Loucy (cell line): ENCODE measurements around the gene DUSP9.
"Not testable (repeated sequence)": the region's sequence is repeated elsewhere in the genome, so short reads cannot be mapped to it uniquely, and the experiment has no call there.

Experiments used
- H2AFZ ChIP-seq: fragments of 200-600 bp; sonication (generic); 2 replicates; pipeline ENCODE4 v1.6.0; 2016; ENCODE audit warnings: antibody characterized with exemption, mild to moderate bottlenecking, low read length, moderate library complexity
- H3F3A ChIP-seq: fragments of 200-600 bp; 2 replicates; pipeline ENCODE4 v1.6.0; 2016; ENCODE audit warnings: antibody characterized with exemption, low read depth, mild to moderate bottlenecking
- H3K27me3 ChIP-seq: fragments of 200-600 bp; sonication (generic); 2 replicates; pipeline ENCODE4 v1.6.1; 2014; ENCODE audit warnings: low read length, mild to moderate bottlenecking; ENCODE audit not compliant: insufficient read depth, poor library complexity, severe bottlenecking
- H3K36me3 ChIP-seq: fragments of 200-600 bp; sonication (generic); 2 replicates; pipeline ENCODE4 v1.6.1; 2016; ENCODE audit warnings: low read length; ENCODE audit not compliant: insufficient read depth
- H3K4me1 ChIP-seq: fragments of 200-600 bp; sonication (generic); 2 replicates; pipeline ENCODE4 v1.5.1; 2014; ENCODE audit warnings: low read length, mild to moderate bottlenecking; ENCODE audit not compliant: insufficient read depth, poor library complexity, severe bottlenecking
- H3K4me2 ChIP-seq: fragments of 200-600 bp; sonication (generic); 2 replicates; pipeline ENCODE4 v1.6.0; 2014; ENCODE audit warnings: antibody characterized with exemption, low read length, low read depth, mild to moderate bottlenecking; ENCODE audit not compliant: poor library complexity, severe bottlenecking
- H3K4me3 ChIP-seq: fragments of 200-600 bp; sonication (generic); 2 replicates; pipeline ENCODE4 v1.5.1; 2014; ENCODE audit warnings: low read length, mild to moderate bottlenecking, mixed read lengths; ENCODE audit not compliant: poor library complexity, severe bottlenecking
- H3K79me2 ChIP-seq: fragments of 200-600 bp; sonication (generic); 2 replicates; pipeline ENCODE4 v1.6.1; 2014; ENCODE audit warnings: low read length; ENCODE audit not compliant: insufficient read depth
- H3K9ac ChIP-seq: fragments of 200-600 bp; sonication (generic); 2 replicates; pipeline ENCODE4 v1.6.0; 2014; ENCODE audit warnings: mild to moderate bottlenecking, low read depth, low read length, moderate library complexity; ENCODE audit not compliant: poor library complexity, severe bottlenecking
- H3K9me2 ChIP-seq: fragments of 200-600 bp; sonication (generic); replicated peaks from 2 replicates; pipeline ENCODE4 v1.6.1; 2016; ENCODE audit warnings: low read depth, low read length, mixed read lengths
- H3K9me3 ChIP-seq: fragments of 200-600 bp; sonication (generic); 2 replicates; pipeline ENCODE4 v1.6.1; 2014; ENCODE audit warnings: mild to moderate bottlenecking, antibody characterized with exemption, low read length, low read depth; ENCODE audit not compliant: insufficient read depth
- H4K20me1 ChIP-seq: fragments of 200-600 bp; sonication (generic); 2 replicates; pipeline ENCODE4 v1.6.0; 2014; ENCODE audit warnings: antibody characterized with exemption, low read length, mild to moderate bottlenecking; ENCODE audit not compliant: insufficient read depth, poor library complexity, severe bottlenecking
- CTCF ChIP-seq: fragments of 200-600 bp; sonication (generic); conservative IDR thresholded peaks from 2 replicates; pipeline ENCODE4 v1.5.1; 2014; ENCODE audit warnings: mild to moderate bottlenecking, antibody characterized with exemption, low read length
- EZH2phosphoT487 ChIP-seq: fragments of 200-600 bp; IDR thresholded peaks from 2 replicates; pipeline ENCODE4 v1.6.1; 2018; ENCODE audit warnings: antibody characterized with exemption, mild to moderate bottlenecking, moderate library complexity, borderline replicate concordance

The DUSP9 gene

GRCh38 chrX:153602601-153603000, 44.4 kb upstream of the DUSP9 start:
- Histone ChIP-seq H3K79me2 (peaks cover 22% of the 10 kb centered on the region), H4K20me1 (peaks cover 8% of the 10 kb centered on the region), H3K9me3 (no peaks in the 10 kb centered on the region), H3K9ac (no peak overlapping the region), H3K4me1 (peaks cover 6% of the 10 kb centered on the region), H3K9me2 (no peaks in the 10 kb centered on the region), H3F3A (no peaks in the 10 kb centered on the region), H3K4me2 (no peak overlapping the region), H3K36me3 (no peaks in the 10 kb centered on the region), H3K4me3 (no peak overlapping the region), H3K27me3 (no peaks in the 10 kb centered on the region), H2AFZ (no peak overlapping the region)
- no peak for TF ChIP-seq CTCF
- no peak for TF ChIP-seq EZH2phosphoT487

- H3K9me3 ChIP-seq: no peaks in the 10 kb centered on the region
- no peak overlapping the region for H3K9ac ChIP-seq
- no peaks in the 10 kb centered on the region for H3K36me3 ChIP-seq
These were observed 43.8 kb upstream of the DUSP9 start for GRCh38 chrX:153603131-153603656.

GRCh38 chrX:153604666-153605380, 42.2 kb upstream of the DUSP9 start:
- not testable (repeated sequence) for H2AFZ ChIP-seq, H3K4me1 ChIP-seq, H3K9me2 ChIP-seq, H3K79me2 ChIP-seq, H3K4me2 ChIP-seq, H3K36me3 ChIP-seq, H3K27me3 ChIP-seq, H3K4me3 ChIP-seq, H3K9me3 ChIP-seq, H3K9ac ChIP-seq, H3F3A ChIP-seq, H4K20me1 ChIP-seq

More at GRCh38 chrX:153603131-153603656, 43.8 kb upstream of the DUSP9 start:
- Histone ChIP-seq H2AFZ (no peak overlapping the region), H3K4me3 (no peak overlapping the region), H3K79me2 (peaks cover 16% of the 10 kb centered on the region), H3K4me2 (no peak overlapping the region), H3K27me3 (no peaks in the 10 kb centered on the region), H3K4me1 (peaks cover 6% of the 10 kb centered on the region), H3F3A (no peaks in the 10 kb centered on the region), H3K9me2 (no peaks in the 10 kb centered on the region), H4K20me1 (peaks cover 3% of the 10 kb centered on the region)
- no peak for TF ChIP-seq EZH2phosphoT487
- no peak for TF ChIP-seq CTCF

GRCh38 chrX:153606503-153606902, 40.5 kb upstream of the DUSP9 start:
- Histone ChIP-seq H3K79me2 (no peaks in the 10 kb centered on the region), H3K4me1 (no peaks in the 10 kb centered on the region), H3K4me2 (no peak overlapping the region), H4K20me1 (no peaks in the 10 kb centered on the region), H3F3A (no peaks in the 10 kb centered on the region), H3K9ac (no peak overlapping the region), H2AFZ (no peak overlapping the region), H3K9me3 (no peaks in the 10 kb centered on the region), H3K36me3 (no peaks in the 10 kb centered on the region), H3K9me2 (no peaks in the 10 kb centered on the region), H3K27me3 (no peaks in the 10 kb centered on the region), H3K4me3 (no peak overlapping the region)
- TF ChIP-seq EZH2phosphoT487: no peak
- TF ChIP-seq CTCF: no peak
